ENCODE measurements around the gene OXNAD1.

OXNAD1 gene

GRCh38 chr3:16316847-16317560 lies 52.0 kb downstream of the OXNAD1 start:
- intact Hi-C loops (cut with DNase I): no loop called here

GRCh38 chr3:16317561-16317945 lies 52.5 kb downstream of the OXNAD1 start:
- intact Hi-C loops (cut with DNase I): no loop called here
- DNase-seq: no peak

More at GRCh38 chr3:16316847-16317560, 52.0 kb downstream of the OXNAD1 start:
- DNase-seq: no peak

DNA sequence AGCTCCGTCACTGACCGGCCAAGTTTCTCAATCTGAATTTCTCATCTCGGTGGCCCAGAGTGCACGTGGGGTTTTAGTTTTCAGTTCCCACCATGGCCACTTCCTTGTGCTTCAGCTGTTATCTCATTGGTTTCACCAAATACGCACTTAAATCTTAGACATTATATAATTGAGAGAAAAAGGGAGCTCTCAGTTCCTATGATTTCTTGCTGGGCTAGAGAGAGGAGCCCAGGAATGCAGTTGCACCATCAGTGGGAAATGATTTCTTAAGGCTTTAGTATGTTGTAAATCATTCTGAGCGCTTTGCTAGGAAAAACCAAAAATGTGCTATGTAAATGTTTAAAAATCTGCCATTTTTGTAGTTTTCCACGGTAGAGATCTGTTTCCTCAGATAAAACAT lies 53.2 kb downstream of the OXNAD1 start:
- DNase-seq: no peak
- intact Hi-C loops (cut with DNase I): no loop called here

- intact Hi-C loops (cut with DNase I): no loop called here
- peak in 1 of 42 donors; percentile 34 for DNase-seq
Observed at GRCh38 chr3:16319307-16319706, 54.3 kb downstream of the OXNAD1 start.

DNA sequence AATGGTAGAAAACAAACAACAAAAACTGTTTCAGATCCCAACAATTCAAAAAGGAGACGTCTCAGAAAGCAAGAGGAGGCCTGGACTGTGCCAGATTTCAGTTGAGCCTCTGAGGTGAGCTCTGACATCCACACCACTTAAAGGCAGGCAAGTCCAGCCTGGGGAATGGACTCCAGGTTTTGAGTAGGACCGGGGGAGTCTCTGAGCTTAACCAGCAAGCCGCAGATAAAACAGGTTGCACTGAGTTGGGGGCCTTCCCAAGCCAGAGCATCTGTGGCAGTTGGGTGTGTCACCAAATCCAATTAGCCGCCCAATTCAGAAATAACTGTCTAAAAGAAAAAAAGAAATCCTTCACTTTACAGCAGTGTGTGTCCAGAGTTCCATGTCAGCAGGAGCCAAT lies 54.7 kb downstream of the OXNAD1 start:
- intact Hi-C loops (cut with DNase I): no loop called here
- peak in 1 of 42 donors; percentile 4 for DNase-seq

- intact Hi-C loops (cut with DNase I): no loop called here
- DNase-seq: peak in 1 of 42 donors; percentile 2
Observed at GRCh38 chr3:16320711-16321110, 55.7 kb downstream of the OXNAD1 start.

- intact Hi-C loops (cut with DNase I): no loop called here
- peak in 1 of 42 donors; percentile 21 for DNase-seq
Observed at GRCh38 chr3:16322189-16322588, 57.2 kb downstream of the OXNAD1 start.

DNA sequence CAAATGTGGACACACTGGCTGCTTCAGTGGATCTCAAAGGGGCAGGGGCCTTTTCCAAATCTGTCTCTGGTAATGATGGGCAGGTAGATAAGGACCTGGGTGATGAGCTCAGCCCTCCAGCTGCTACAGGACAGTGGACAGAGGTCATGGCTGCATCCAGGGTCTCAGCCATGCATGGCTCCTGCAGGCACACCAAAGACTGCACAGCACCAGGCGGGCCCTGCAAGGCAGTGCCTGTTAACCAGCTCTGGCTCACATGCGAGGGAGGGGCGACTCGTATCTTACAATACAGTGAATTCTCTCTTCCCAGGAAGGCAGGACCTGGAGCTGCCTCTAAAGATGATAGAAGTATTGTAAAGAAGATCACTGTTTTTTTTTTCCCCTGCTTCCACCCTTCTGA lies 58.7 kb downstream of the OXNAD1 start:
- intact Hi-C loops (cut with DNase I): no loop called here
- peak in 1 of 42 donors; percentile 28 for DNase-seq

DNA sequence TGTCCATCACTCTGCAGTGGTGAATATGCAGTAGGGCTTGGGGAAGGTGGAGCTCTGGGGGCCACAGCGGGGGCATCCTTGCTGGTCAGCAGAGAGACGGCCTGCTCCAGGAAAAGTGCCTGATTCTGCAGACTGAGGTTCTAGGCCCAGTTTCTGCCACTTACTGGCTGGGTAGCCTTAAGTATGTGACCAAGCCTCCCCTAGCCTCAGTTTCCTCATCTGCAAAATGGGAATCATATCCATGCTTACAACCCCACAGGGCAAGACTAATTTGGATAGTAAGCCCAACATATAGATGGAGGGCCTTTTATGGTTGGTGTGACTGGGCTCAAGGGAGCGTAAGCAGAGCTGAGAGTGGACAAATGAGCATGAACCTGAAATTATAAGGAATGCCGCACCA lies 60.8 kb downstream of the OXNAD1 start:
- DNase-seq: peak in 1 of 42 donors; percentile 15
- intact Hi-C loops (cut with DNase I): no loop called here

DNA sequence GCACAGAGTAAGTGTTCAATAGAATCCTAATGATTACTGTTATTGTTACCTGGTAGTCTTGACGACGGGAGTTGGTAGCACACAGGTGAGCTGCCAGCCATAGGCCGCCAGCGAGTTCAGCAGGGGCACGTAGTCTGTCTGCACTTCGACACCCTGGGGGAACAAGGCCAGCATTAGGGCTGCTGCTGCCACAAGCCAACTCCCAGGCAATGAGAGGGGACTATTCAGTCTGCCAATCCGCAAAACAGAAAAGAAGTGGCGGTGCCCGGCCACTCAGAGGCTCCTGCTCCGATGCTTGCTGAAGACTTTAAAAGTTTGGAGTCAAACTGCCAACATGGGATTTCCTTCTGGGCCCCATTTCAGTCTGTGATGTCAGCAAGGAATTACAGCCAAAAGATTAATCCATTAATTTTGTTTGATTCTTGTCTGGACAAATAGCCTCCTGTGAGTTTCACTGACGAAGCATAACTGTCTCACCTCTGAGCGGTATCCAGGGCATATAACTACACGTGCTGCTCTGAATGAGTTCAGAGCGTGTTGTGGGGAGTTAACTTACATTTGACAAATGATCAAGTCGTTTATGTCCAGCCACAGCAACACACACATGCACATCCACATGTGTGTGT lies 61.8 kb downstream of the OXNAD1 start:
- intact Hi-C loops (cut with DNase I): no loop called here

DNA sequence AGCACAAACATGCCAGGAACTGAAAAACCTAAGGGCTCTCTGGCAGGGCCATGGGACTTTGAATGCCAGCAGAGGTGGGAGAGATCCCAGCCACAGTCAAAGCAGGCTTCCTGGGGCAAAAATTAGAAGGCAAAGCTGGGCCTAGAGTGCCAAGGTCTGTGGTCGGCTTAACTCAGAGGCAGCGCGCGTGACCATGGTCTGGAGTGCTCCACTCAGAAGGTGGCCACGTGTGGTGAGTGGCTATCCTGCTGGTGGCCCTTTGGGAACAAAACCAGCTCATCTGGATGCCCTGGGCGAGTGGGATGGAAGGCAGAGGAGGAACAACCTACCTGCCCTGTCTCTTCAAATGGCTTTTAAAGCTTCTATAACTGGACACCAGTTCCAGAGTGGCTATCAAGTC lies 63.1 kb downstream of the OXNAD1 start:
- peak in 1 of 42 donors; percentile 32 for DNase-seq
- intact Hi-C loops (cut with DNase I): no loop called here

More for the DNA sequence above, 61.8 kb downstream of the OXNAD1 start:
- peak in 2 of 42 donors; percentile 19 to 35 for DNase-seq

DNA sequence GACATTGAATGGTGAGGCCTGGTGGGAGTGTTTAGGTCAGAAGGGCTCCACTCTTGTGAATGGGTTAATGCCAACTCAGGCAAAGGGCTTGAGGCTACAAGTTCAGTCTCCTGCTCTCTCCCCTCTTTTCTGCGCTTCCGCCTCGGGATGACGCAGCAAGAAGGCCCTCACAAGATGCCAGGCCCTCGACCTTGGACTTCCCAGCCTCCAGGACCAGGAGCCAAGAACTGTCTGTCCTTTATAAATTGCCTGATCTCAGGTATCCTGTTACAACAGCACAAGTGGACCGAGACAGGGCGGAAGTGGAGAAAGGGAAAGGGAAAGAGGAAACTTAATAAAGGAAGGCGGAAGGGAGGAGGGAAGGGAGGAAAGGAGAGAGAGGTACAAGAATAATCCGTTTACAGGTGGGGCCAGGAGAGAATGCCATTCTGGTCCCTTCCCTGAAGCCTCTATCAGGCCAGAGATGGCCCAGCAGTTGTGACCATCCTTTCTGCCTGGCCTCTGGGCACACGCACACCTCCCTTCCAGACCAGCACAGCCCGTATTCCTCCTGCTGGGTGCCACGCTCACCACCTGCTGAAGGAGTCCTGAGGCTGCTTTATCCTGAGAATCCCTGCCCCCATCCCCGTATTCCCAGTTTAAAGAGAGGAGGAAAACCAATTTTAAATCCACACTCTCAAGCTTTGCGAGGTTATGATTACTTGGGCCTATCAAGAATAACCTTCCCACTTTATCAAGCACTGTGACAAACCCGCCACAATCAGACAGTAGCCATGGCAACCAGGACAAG lies 64.2 kb downstream of the OXNAD1 start:
- DNase-seq: peak in 1 of 42 donors; percentile 32
- intact Hi-C loops (cut with DNase I): no loop called here

DNA sequence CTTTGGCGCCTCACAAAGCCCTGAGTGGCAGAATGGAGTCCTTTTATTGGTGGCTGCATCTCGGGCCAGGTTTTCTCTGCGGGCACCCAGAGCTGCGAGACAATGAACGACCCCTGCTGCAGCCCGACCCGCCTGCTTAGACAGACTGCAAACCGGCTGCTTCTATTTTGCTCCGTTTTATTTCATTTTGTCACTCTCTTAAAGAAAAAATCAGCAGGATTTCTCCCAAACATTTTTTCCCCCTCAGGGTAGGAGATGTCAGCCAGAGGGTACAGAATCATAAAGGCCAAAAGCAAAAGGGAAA lies 64.8 kb downstream of the OXNAD1 start:
- intact Hi-C loops (cut with DNase I): no loop called here

GRCh38 chr3:16330351-16330750 lies 65.3 kb downstream of the OXNAD1 start:
- DNase-seq: peak in 1 of 42 donors; percentile 6
- intact Hi-C loops (cut with DNase I): no loop called here

More for the DNA sequence above, 64.8 kb downstream of the OXNAD1 start:
- DNase-seq: peak in 1 of 42 donors; percentile 36

GRCh38 chr3:16331319-16331883 lies 66.4 kb downstream of the OXNAD1 start:
- DNase-seq: no peak
- intact Hi-C loops (cut with DNase I): no loop called here

DNA sequence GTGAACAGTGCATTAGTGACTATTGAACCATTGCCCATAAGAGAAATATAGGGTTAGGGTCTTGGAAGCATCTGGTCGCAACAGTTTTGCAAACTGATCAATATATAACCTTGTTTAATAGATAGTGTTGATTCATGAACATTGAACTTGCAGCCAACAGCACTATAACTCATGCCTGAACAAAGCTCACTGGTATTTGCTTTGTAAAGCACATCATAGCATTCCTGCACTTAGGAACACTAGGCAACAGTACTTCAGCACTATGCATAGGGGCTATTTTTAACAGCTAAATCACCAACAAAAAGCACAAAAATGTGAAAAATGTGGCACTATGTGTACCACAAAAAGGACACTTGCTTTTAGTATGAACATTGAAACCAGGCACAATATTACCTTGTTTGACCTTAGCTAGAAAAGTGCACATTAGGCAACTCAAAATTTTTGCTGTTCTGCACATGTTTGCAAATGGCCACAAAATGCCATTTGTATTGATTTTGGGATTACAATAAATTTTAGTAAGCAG lies 68.0 kb downstream of the OXNAD1 start:
- intact Hi-C loops (cut with DNase I): no loop called here
- no peak for DNase-seq

GRCh38 chr3:16334909-16335308 lies 69.9 kb downstream of the OXNAD1 start:
- no peak for DNase-seq
- intact Hi-C loops (cut with DNase I): no loop called here

DNA sequence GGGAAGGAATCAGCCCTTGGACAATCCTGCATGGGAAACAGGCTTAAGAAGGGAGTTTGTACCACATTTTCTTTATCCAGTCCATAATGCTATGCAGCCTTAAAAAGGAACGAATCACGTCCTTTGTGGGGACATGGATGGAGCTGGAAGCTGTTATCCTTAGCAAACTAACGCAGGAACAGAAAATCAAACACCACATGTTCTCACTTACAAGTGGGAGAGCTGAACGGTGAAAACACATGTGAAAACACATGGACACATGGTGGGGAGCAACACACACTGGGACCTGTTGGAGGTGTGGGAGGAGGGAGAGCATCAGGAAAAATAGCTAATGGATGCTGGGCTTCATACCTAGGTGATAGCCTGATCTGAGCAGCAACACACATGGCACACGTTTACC lies 70.3 kb downstream of the OXNAD1 start:
- intact Hi-C loops (cut with DNase I): no loop called here
- no peak for DNase-seq

DNA sequence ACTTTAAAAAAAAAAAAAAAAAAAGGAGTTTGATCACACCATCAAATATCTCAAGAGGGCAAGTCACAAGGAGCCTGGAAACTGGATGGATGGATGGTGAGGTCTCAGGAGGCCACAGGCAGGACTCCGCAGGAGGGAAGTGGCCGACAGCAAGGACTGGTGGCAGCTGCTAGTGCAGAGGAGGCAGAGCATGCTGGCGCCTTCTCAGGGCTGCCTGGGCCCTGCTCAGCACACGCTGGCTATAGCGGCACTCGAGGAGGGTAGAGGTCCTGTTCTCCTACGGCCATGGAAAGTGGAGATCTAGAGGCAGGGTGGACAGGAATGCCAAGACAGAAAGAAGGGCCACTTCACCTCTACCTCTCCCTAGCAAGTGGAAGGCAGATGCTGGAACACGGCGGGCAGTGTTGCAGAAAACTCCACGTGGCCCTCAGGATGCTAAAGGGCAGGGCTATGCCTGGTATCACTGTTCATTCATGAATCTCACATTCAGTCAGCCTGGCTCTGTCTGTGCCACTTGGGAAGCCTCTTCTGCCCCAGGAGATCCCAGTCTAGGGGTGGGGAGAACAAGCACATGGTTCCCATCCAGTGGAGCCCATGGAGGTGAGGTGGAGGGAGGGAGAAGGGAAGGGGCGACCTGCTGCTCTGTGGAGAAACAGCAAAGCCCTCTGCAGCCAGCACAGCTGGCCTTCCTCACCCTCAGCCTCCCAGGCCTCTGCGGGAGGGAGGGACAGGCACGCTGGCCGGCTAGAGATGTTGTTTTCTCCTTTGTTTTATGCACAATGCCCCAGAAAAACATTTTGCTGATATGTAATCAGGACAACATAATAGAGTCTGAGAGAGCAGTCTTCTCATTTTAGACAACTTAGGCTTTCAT lies 71.0 kb downstream of the OXNAD1 start:
- no peak for DNase-seq
- intact Hi-C loops (cut with DNase I): no loop called here

Data from head of caudate nucleus (tissue), 42 donors.